HUES64 (cell line): ENCODE measurements around the gene SCMH1.

Source experiments
- H3K27ac ChIP-seq: 2 replicates; pipeline ENCODE4 v1.7.0; 2013; ENCODE audit warnings: low read depth, low read length, inconsistent platforms
- H3K27me3 ChIP-seq: 2 replicates; pipeline ENCODE4 v1.6.1; 2013; ENCODE audit warnings: mild to moderate bottlenecking, low read length; ENCODE audit not compliant: insufficient read depth
- H3K36me3 ChIP-seq: 2 replicates; pipeline ENCODE4 v1.6.1; 2013; ENCODE audit warnings: mild to moderate bottlenecking, low read length; ENCODE audit not compliant: insufficient read depth
- H3K4me1 ChIP-seq: 2 replicates; pipeline ENCODE4 v1.6.1; 2013; ENCODE audit warnings: mild to moderate bottlenecking, low read length, moderate library complexity; ENCODE audit not compliant: insufficient read depth
- H3K4me3 ChIP-seq: 2 replicates; pipeline ENCODE4 v1.5.1; 2013; ENCODE audit warnings: mild to moderate bottlenecking, low read length, moderate library complexity
- H3K9ac ChIP-seq: 2 replicates; pipeline ENCODE4 v1.6.1; 2013; ENCODE audit warnings: mild to moderate bottlenecking, low read depth, low read length
- H3K9me3 ChIP-seq: 2 replicates; pipeline ENCODE4 v1.6.1; 2013; ENCODE audit warnings: low read depth, low read length; ENCODE audit not compliant: insufficient read depth
- WGBS: fragments of 150-250, 120-280 bp; methylation state at CpG from one replicate; pipeline ENCODE4 v1.1.7; 2013; ENCODE audit warnings: missing lambda C conversion rate; 5-methylcytosine and 5-hydroxymethylcytosine counted together

SCMH1 gene

GRCh38 chr1:41169066-41169798, 72.9 kb downstream of the SCMH1 start:
- H3K9me3 ChIP-seq, result peaks cover 34% of the 10 kb centered on the region; the same call in 1 of the 2 replicates
- WGBS, result 92% methylated on average over 7 of the region's 7 CpGs
- no peaks in the 10 kb centered on the region for H3K4me1 ChIP-seq
- no peaks in the 10 kb centered on the region for H3K36me3 ChIP-seq
- H3K4me3 ChIP-seq, result no peak overlapping the region
- H3K27ac ChIP-seq, result no peak overlapping the region
- no peaks in the 10 kb centered on the region for H3K27me3 ChIP-seq
- H3K9ac ChIP-seq, result no peak overlapping the region

- no peaks in the 10 kb centered on the region for H3K4me1 ChIP-seq
- 94% methylated on average over 3 of the region's 3 CpGs for WGBS
- no peak overlapping the region for H3K27ac ChIP-seq
- no peak overlapping the region for H3K9ac ChIP-seq
- no peaks in the 10 kb centered on the region for H3K36me3 ChIP-seq
- H3K9me3 ChIP-seq, result peaks cover 34% of the 10 kb centered on the region; the same call in 1 of the 2 replicates
- no peaks in the 10 kb centered on the region for H3K27me3 ChIP-seq
- H3K4me3 ChIP-seq, result no peak overlapping the region
Observed at GRCh38 chr1:41167667-41168066, 74.4 kb downstream of the SCMH1 start.

GRCh38 chr1:41164727-41165126, 77.4 kb downstream of the SCMH1 start:
- no peaks in the 10 kb centered on the region for H3K4me1 ChIP-seq
- H3K27me3 ChIP-seq, result no peaks in the 10 kb centered on the region
- no peak overlapping the region for H3K27ac ChIP-seq
- H3K9ac ChIP-seq, result no peak overlapping the region
- H3K9me3 ChIP-seq, result peaks cover 34% of the 10 kb centered on the region; the same call in 1 of the 2 replicates
- H3K36me3 ChIP-seq, result no peaks in the 10 kb centered on the region
- H3K4me3 ChIP-seq, result no peak overlapping the region
- 96% methylated on average over 1 of the region's 2 CpGs for WGBS

GRCh38 chr1:41162441-41162840, 79.7 kb downstream of the SCMH1 start:
- H3K4me1 ChIP-seq, result no peaks in the 10 kb centered on the region
- WGBS, result 88% methylated on average over 3 of the region's 3 CpGs
- no peaks in the 10 kb centered on the region for H3K36me3 ChIP-seq
- no peak overlapping the region for H3K27ac ChIP-seq
- no peak overlapping the region for H3K9ac ChIP-seq
- H3K9me3 ChIP-seq, result peaks cover 13% of the 10 kb centered on the region; the same call in 1 of the 2 replicates
- no peak overlapping the region for H3K4me3 ChIP-seq
- no peaks in the 10 kb centered on the region for H3K27me3 ChIP-seq

GRCh38 chr1:41161846-41162245, 80.3 kb downstream of the SCMH1 start:
- 90% methylated on average over 9 of the region's 9 CpGs for WGBS
- peaks cover 7% of the 10 kb centered on the region; the same call in 1 of the 2 replicates for H3K9me3 ChIP-seq
- no peak overlapping the region for H3K27ac ChIP-seq
- no peak overlapping the region for H3K4me3 ChIP-seq
- H3K27me3 ChIP-seq, result no peaks in the 10 kb centered on the region
- H3K36me3 ChIP-seq, result no peaks in the 10 kb centered on the region
- no peaks in the 10 kb centered on the region for H3K4me1 ChIP-seq
- no peak overlapping the region for H3K9ac ChIP-seq

GRCh38 chr1:41160498-41161110, 81.5 kb downstream of the SCMH1 start:
- Histone ChIP-seq H3K4me3 (no peak overlapping the region), H3K36me3 (no peaks in the 10 kb centered on the region), H3K4me1 (no peaks in the 10 kb centered on the region), H3K27ac (no peak overlapping the region), H3K9me3 (no peaks in the 10 kb centered on the region), H3K27me3 (no peaks in the 10 kb centered on the region), H3K9ac (no peak overlapping the region)
- whole genome bisulfite sequencing, result 89% methylated on average over 2 of the region's 3 CpGs

GRCh38 chr1:41158966-41159365, 83.1 kb downstream of the SCMH1 start:
- H3K4me3 ChIP-seq, result no peak overlapping the region
- H3K9ac ChIP-seq, result no peak overlapping the region
- no peaks in the 10 kb centered on the region for H3K9me3 ChIP-seq
- H3K4me1 ChIP-seq, result no peaks in the 10 kb centered on the region
- WGBS, result 100% methylated on average over 1 of the region's 1 CpG
- no peak overlapping the region for H3K27ac ChIP-seq
- no peaks in the 10 kb centered on the region for H3K36me3 ChIP-seq
- H3K27me3 ChIP-seq, result no peaks in the 10 kb centered on the region

GRCh38 chr1:41158147-41158875, 83.8 kb downstream of the SCMH1 start:
- Histone ChIP-seq H3K27ac (no peak overlapping the region), H3K4me1 (no peaks in the 10 kb centered on the region), H3K9ac (no peak overlapping the region), H3K27me3 (no peaks in the 10 kb centered on the region), H3K36me3 (no peaks in the 10 kb centered on the region), H3K9me3 (no peaks in the 10 kb centered on the region), H3K4me3 (no peak overlapping the region)
- 91% methylated on average over 3 of the region's 3 CpGs for WGBS

- Histone ChIP-seq H3K27ac (no peak overlapping the region), H3K27me3 (no peaks in the 10 kb centered on the region), H3K4me3 (no peak overlapping the region), H3K4me1 (no peaks in the 10 kb centered on the region), H3K36me3 (no peaks in the 10 kb centered on the region), H3K9me3 (no peaks in the 10 kb centered on the region), H3K9ac (no peak overlapping the region)
- WGBS, result no CpG with 5 or more reads among the region's 1 CpG
Observed at GRCh38 chr1:41155105-41155504, 87.0 kb downstream of the SCMH1 start.

GRCh38 chr1:41153750-41154274, 88.3 kb downstream of the SCMH1 start:
- Histone ChIP-seq H3K27ac (no peak overlapping the region), H3K36me3 (0 out of 2 replicates have a peak, but pooled peaks cover 5% of the 10 kb centered on the region), H3K9ac (no peak overlapping the region), H3K4me3 (no peak overlapping the region), H3K9me3 (no peaks in the 10 kb centered on the region), H3K27me3 (no peaks in the 10 kb centered on the region), H3K4me1 (no peaks in the 10 kb centered on the region)

- no peaks in the 10 kb centered on the region for H3K4me1 ChIP-seq
- no peaks in the 10 kb centered on the region for H3K27me3 ChIP-seq
- H3K36me3 ChIP-seq, result 0 out of 2 replicates have a peak, but pooled peaks cover 5% of the 10 kb centered on the region
- 96% methylated on average over 1 of the region's 1 CpG for WGBS
- H3K9ac ChIP-seq, result no peak overlapping the region
- H3K27ac ChIP-seq, result no peak overlapping the region
- no peaks in the 10 kb centered on the region for H3K9me3 ChIP-seq
- no peak overlapping the region for H3K4me3 ChIP-seq
Observed at GRCh38 chr1:41152622-41153044, 89.5 kb downstream of the SCMH1 start.
